HAP-1 (cell line): ENCODE results near the gene GINS2.
A peak's percentile ranks its signal among the peaks of the same experiment; 100 is the strongest.

Source experiments
- DNase-seq, 2 experiments: peaks; one replicate each; pipeline ENCODE4 v3.0.0-alpha.2; 2016 to 2020; ENCODE audit warnings: low spot score in 2 of 2
- H3K27me3 ChIP-seq: fragments of 250-450 bp; sonication (Bioruptor Pico); 2 replicates; pipeline ENCODE4 v1.5.1; 2020; ENCODE audit warnings: low read depth, mild to moderate bottlenecking, moderate library complexity
- H3K36me3 ChIP-seq: fragments of 250-450 bp; sonication (Bioruptor Pico); replicated peaks from 2 replicates; pipeline ENCODE4 v1.5.1; 2020; ENCODE audit warnings: mild to moderate bottlenecking
- H3K4me1 ChIP-seq: fragments of 250-450 bp; sonication (Bioruptor Pico); 2 replicates; pipeline ENCODE4 v1.5.1; 2020; ENCODE audit warnings: mild to moderate bottlenecking
- H3K4me3 ChIP-seq: fragments of 250-450 bp; sonication (Bioruptor Pico); 2 replicates; pipeline ENCODE4 v1.5.1; 2020; ENCODE audit warnings: mild to moderate bottlenecking, moderate library complexity
- H3K9me3 ChIP-seq: fragments of 250-450 bp; sonication (Bioruptor Pico); 2 replicates; pipeline ENCODE4 v1.5.1; 2020; ENCODE audit warnings: mild to moderate bottlenecking, moderate library complexity
- in situ Hi-C: fragments of 300-500 bp; cut with MboI; formaldehyde crosslinking; loops from 3 replicates; pipeline ENCODE4 v1.14.3; 2020; ENCODE audit warnings: low sequenced_read_pairs, inconsistent platforms, mixed read lengths

The GINS2 gene

DNA sequence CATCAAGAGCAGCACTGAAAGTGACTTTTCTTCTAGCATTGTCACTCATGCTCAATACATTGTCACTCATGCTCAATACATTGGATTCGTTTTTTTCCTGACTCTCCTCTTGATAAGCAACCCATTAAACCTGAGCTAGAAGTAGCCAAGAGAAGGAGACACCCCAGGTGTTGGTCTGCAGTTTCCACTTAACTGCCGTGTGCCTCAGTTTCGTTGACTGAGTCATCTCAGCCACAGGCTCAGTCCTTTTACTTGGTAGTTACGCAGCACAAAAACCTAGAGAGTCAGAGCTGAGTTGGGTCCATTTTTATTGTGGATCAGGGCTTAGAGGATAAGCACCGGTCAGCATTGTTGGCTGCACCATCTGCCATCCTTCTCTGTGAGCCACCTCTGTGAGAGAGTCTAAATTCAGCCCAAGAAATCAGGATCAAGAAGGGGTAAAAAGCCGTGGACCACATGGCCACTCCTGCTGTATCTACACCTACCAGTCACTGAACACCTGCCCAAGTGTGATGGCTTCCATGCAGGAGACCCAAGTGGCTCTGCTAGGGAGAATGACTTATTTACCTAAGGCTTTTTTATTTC is 11.3 kb downstream of the GINS2 start:
- peaks cover 96% of the 10 kb centered on the region for H3K36me3 ChIP-seq

DNA sequence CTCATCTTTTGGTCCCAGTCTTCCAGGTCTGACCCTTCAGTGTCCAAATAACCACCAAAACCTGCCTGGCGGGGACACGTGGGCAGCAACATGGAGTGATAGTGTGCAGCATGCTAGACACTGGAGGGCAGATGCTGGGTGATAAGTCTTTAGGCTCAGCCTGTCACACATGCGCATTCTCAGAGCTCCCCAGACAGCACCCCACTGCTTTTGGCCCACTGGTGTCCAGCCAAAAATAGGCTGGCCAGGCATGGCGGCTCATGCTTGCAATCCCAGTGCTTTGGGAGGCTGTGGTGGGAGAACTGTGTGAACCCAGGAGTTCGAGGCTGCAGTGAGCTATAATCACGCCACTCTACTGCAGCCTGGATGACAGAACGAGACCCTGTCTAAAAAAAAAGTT is 12.3 kb downstream of the GINS2 start:
- no peaks in the 10 kb centered on the region for H3K9me3 ChIP-seq
- no peak for DNase-seq
- in situ Hi-C loops = no loop called here
- peaks cover 100% of the 10 kb centered on the region for H3K36me3 ChIP-seq
- no peaks in the 10 kb centered on the region for H3K27me3 ChIP-seq
- H3K4me3 ChIP-seq = no peak overlapping the region
- H3K4me1 ChIP-seq = no peaks in the 10 kb centered on the region

More for the DNA sequence above, 11.3 kb downstream of the GINS2 start:
- no peak for DNase-seq
- no peak overlapping the region for H3K4me3 ChIP-seq
- no peaks in the 10 kb centered on the region for H3K4me1 ChIP-seq
- H3K9me3 ChIP-seq = no peaks in the 10 kb centered on the region
- in situ Hi-C loops = no loop called here
- H3K27me3 ChIP-seq = no peaks in the 10 kb centered on the region

DNA sequence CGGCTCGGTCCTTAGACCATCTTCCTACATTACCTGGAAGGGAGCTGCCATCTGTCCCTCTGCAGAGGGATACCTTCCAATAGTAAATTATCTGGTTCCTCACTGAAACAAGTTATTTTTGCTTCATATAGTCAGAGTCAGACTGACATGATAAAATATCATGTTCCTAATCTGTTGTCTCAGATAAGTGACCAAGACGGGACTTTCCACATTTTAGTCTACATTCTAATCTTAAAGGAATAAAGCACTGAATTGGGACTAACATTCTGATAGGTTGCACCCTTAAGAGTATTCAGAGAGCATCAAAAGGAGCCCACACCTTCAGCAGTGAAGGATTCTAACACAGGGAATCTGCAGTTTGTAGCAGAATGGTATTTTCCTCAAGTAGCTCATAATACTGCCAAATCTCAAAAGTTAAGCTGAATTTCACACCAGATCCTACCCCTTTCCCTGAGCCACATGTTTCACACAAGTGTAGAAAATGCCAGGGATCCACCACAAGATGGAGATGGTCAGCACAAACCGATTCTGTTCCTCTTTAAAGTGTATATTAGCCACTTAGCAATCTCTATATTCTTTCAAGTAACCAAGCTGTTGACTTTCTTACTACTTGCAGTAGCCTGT is 13.4 kb downstream of the GINS2 start:
- no peaks in the 10 kb centered on the region for H3K27me3 ChIP-seq
- H3K36me3 ChIP-seq = peaks cover 100% of the 10 kb centered on the region
- H3K9me3 ChIP-seq = no peaks in the 10 kb centered on the region
- no peaks in the 10 kb centered on the region for H3K4me1 ChIP-seq
- in situ Hi-C loops = no loop called here
- DNase-seq = peak in 1 of 2 experiments; percentile 10
- no peak overlapping the region for H3K4me3 ChIP-seq

DNA sequence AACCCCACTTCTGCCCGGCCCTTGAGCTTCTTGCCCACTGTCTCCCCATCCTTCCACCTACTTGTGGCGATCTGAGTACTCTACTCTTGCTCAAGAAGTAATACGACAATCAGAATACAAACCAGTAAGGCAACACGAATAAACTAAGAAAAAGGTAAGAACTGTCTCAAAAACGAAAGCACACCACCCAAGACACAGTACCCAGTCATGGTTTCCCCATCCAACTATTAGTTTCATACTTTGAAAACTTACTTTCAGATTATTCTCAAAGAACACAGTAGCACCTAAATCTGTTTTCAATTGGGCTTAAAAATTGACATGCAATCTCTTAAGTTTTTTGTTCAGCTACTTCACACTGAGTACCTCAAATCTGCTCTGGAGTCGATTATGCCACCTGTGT is 13.9 kb downstream of the GINS2 start:
- H3K4me3 ChIP-seq = no peak overlapping the region
- DNase-seq = no peak
- peaks cover 98% of the 10 kb centered on the region for H3K36me3 ChIP-seq
- no peaks in the 10 kb centered on the region for H3K4me1 ChIP-seq
- in situ Hi-C loops = no loop called here
- no peaks in the 10 kb centered on the region for H3K27me3 ChIP-seq
- H3K9me3 ChIP-seq = no peaks in the 10 kb centered on the region

DNA sequence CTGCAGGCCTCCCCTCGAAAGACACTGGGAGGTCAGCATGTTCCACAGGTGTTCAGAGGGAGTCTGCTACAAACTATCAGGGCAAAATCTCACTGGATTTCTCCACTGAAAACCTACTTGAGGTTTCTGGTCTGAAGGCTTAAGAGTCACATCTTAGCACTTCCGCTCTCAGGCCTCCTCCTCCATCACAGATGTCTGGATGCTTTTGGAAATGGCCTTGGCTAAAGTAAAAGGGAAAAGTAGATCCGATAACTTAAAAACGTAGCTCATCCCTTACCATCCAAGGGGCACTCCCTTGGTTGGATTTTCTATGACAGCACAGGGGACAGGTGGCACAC is 14.4 kb downstream of the GINS2 start:
- Histone ChIP-seq H3K4me3 (no peak overlapping the region), H3K9me3 (no peaks in the 10 kb centered on the region), H3K4me1 (no peaks in the 10 kb centered on the region), H3K27me3 (no peaks in the 10 kb centered on the region), H3K36me3 (peaks cover 98% of the 10 kb centered on the region)
- in situ Hi-C loops = no loop called here
- no peak for DNase-seq

DNA sequence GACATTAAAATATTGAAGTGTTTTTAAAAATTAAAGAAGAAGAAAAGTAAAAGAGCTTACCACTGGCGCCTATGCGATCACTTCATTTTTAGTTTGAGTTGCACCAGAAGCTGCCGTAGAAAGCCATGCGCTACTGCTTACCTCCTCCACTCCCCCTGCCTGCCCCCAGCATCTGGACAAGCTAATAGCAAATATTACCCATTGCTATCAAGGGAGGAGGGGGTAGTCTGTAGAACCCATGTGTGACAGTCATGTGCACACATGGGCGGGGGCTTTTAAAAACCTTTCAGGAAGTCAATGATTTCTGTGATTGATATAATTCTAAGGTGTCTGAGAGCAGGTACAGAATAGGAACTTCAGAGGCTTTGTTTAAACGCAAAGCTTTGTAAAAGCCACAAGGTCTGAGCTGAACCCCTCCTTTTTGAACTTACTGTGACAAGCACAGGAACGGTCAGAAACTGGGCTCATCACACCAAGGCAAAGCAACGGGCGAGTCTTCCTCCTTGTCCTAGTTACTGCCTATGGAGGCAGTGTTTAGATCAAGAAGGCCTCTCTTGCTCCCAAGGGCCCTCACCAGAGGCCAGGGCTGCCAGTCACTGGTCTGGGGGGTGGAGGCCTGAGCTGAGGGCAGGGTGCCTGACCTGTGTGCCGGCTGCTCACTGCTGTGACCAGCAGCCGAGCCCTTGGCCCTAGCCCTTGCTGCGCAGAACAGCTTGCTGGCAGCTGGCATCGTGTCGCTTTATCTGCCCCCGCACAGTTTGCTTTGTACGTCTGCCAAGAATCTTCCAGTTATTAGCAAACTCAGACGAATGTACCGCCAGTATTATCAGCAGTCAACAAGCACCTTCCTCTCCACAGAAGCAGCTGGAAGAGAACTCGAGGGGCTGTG is 15.0 kb downstream of the GINS2 start:
- Histone ChIP-seq H3K4me1 (no peaks in the 10 kb centered on the region), H3K27me3 (no peaks in the 10 kb centered on the region), H3K9me3 (no peaks in the 10 kb centered on the region), H3K4me3 (no peak overlapping the region), H3K36me3 (peaks cover 98% of the 10 kb centered on the region)
- in situ Hi-C loops = no loop called here
- DNase-seq = no peak

DNA sequence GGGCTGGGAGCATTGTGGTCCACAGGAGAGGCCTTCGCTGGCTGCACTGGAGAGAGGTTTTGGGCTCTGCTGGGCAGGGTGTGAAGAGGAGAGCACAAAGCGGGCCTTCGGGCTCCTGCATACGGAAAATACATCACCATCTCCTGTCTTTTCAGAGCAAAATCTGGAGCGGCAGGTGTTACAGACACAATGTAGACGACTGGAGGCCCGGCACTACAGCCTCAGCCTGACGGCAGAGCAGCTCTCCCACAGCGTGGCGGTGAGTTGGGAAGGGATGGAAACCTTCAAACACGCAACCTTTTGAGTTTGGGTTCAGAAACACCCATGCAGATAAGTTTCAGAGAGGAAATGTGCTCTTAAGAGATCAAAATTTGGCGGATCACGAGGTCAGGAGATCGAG is 17.9 kb downstream of the GINS2 start:
- H3K4me3 ChIP-seq = no peak overlapping the region
- no peaks in the 10 kb centered on the region for H3K27me3 ChIP-seq
- in situ Hi-C loops = no loop called here
- no peak for DNase-seq
- H3K4me1 ChIP-seq = no peaks in the 10 kb centered on the region
- no peaks in the 10 kb centered on the region for H3K9me3 ChIP-seq
- H3K36me3 ChIP-seq = peaks cover 97% of the 10 kb centered on the region

DNA sequence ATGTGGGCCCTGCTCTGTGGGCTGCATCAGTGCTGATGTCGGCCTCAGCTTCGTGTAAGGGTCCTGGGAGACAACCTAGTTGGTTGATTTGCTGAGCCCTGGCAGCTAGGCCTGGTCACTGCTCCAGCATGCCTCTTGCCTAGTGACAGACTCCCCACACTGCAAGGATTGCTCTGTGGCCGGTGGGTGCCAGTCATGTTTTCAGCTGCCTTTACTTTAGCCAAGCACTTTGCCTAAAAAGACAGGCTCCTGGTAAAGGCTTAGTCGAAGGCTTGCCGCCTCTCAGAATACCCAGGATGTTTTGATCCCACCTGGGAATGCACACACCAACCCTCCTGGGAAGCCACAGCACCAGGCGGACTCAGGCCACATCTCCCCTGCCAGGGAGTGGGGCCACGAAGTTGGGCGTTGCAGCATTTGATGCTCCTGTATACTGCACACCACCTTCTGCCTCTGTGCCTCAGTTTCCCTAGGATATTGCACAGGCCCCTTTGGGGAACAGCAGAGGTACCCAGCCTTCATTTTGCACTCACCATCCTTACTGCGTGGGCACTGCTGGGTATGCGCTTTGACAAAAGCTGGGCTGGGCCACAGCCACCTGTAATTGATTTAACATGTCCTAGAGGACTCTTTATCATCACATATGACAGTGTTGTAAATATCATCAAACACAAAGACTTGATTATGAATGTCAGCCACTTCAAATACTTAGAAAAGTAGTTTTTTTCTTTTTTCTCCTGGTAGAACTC is 19.9 kb downstream of the GINS2 start:
- Histone ChIP-seq H3K36me3 (peaks cover 97% of the 10 kb centered on the region), H3K27me3 (no peaks in the 10 kb centered on the region), H3K4me1 (no peaks in the 10 kb centered on the region), H3K9me3 (no peaks in the 10 kb centered on the region), H3K4me3 (no peak overlapping the region)
- in situ Hi-C loops = no loop called here
- no peak for DNase-seq

DNA sequence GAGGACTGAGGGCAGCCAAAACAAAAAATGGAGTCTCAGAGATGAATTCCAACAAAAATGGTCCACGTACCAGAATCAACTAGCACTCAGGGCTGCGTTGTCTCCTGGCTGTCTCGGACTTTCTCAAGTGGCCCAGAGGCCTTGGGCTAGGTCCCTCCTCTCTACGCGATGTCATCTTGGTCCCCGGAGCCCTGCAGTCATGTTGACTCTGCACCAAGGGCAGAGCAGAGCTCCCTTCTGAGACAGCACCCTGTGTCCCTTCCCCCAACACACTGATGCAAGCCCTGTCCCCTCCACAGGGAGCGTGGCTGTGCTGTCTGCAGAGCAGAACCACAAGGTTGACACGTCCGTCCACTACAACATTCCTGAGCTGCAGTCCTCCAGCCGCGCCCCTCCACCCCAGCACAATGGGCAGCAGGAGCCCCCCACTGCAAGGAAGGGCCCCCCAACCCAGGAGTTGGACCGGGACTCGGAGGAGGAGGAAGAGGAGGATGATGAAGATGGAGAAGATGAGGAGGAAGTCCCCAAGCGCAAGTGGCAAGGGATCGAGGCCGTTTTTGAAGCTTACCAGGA is 20.8 kb downstream of the GINS2 start:
- no peak for DNase-seq
- Histone ChIP-seq H3K9me3 (no peaks in the 10 kb centered on the region), H3K27me3 (no peaks in the 10 kb centered on the region), H3K36me3 (peaks cover 97% of the 10 kb centered on the region), H3K4me1 (no peaks in the 10 kb centered on the region), H3K4me3 (no peak overlapping the region)
- in situ Hi-C loops = no loop called here

DNA sequence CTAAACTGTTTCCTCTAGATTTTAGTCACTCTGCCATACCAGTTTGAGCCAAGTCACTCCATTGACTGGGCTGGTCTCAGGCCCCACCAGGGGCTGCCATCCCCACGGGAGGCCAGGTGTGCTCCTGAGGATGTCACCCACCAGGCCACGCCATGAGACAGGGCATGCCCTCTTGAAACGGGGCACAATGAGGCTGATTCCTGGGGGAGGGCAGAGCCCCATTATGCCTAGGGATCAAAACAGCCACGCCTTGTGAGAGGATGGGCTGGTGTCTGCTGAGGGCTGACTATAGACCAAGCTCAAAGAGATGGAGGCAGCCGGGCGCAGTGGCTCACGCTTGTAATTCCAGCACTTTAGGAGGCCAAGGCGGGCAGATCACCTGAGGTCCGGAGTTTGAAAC is 21.5 kb downstream of the GINS2 start:
- Histone ChIP-seq H3K36me3 (peaks cover 97% of the 10 kb centered on the region), H3K27me3 (no peaks in the 10 kb centered on the region), H3K4me1 (no peaks in the 10 kb centered on the region), H3K4me3 (no peak overlapping the region), H3K9me3 (no peaks in the 10 kb centered on the region)
- in situ Hi-C loops = no loop called here
- DNase-seq = no peak

DNA sequence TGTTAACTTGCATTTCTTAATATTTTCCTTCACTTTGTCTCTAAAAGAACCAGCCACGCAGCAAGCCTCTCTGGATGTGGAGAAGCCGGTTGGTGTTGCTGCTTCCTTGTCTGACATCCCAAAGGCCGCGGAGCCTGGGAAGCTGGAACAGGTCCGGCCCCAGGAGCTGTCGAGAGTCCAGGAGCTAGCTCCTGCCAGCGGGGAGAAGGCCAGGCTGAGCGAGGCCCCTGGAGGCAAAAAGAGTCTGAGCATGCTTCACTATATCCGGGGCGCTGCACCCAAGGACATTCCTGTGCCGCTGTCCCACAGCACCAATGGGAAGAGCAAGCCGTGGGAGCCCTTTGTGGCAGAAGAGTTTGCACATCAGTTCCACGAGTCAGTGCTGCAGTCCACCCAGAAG is 22.8 kb downstream of the GINS2 start:
- in situ Hi-C loops = no loop called here
- Histone ChIP-seq H3K4me1 (no peaks in the 10 kb centered on the region), H3K4me3 (no peak overlapping the region), H3K36me3 (peaks cover 97% of the 10 kb centered on the region), H3K27me3 (no peaks in the 10 kb centered on the region), H3K9me3 (no peaks in the 10 kb centered on the region)
- DNase-seq = no peak

DNA sequence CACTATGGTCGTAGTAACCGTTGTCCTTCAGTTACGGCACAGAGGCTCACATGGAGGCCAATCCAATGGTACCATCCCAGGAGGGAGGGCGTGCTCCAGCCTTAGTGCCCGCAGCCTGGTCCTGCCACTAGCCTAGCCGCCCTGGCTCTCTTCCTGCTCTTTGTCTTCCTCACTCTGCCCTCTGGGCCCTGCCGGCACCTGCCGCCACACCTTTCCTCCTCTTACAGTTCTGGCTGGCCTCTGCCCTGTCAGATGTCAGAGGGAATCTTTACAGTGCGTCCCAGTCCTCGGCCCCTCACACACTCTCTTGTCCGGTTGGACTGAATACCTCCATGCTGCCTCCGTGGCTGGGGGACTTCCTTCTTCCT is 23.4 kb downstream of the GINS2 start:
- in situ Hi-C loops = no loop called here
- Histone ChIP-seq H3K27me3 (no peaks in the 10 kb centered on the region), H3K36me3 (peaks cover 97% of the 10 kb centered on the region), H3K4me1 (no peaks in the 10 kb centered on the region), H3K9me3 (no peaks in the 10 kb centered on the region), H3K4me3 (no peak overlapping the region)
- no peak for DNase-seq

DNA sequence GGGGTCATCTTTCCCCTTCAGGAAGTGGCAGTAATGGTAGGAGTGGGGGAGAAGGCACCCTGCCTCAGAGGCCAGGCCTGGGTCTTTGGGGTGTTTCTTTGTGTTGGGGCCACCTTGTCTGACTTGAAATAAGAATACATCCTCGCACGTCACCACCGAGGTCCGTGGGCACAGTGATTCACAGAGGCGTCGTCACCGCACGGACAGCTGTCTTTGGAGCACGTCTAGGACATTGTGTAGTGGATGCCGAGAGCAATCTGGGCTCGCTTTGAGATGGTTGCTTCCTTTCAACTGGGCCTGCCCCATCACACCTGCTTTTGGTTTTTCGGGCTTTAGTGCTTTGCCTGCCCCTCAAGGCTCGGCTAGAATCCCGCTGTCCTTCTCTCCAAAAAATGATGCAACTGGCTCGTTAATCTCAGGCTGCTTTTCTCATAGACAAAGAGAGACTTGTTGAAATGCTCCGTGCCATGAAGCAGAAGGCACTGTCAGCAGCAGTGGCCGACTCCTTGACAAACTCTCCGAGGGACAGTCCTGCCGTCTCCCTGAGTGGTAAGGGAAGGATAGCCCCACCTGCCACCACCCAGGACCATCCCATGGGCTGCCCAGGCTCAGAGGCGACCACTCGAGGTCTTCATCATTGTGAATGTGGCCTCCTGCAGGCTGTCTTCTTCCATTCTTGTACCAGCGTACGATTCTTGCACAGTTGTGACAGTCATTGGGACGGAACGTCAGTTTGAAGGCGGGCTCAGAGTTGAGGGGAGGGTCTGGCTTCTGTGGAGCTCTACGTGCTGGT is 24.0 kb downstream of the GINS2 start:
- in situ Hi-C loops = no loop called here
- no peak for DNase-seq
- H3K36me3 ChIP-seq = peaks cover 99% of the 10 kb centered on the region

More for the DNA sequence above, 24.0 kb downstream of the GINS2 start:
- Histone ChIP-seq H3K27me3 (no peaks in the 10 kb centered on the region), H3K4me1 (no peaks in the 10 kb centered on the region), H3K9me3 (no peaks in the 10 kb centered on the region), H3K4me3 (no peak overlapping the region)
